ENCODE data around the gene RAD51B.

Gene RAD51B

GRCh38 chr14:68594737-68595380 is 775.3 kb downstream of the RAD51B start:
- DNase-seq (ENCODE audit: low spot score): no peak

- no peak for DNase-seq (ENCODE audit: low spot score)
These were observed 776.6 kb downstream of the RAD51B start for GRCh38 chr14:68596211-68596610.

- no peak for DNase-seq (ENCODE audit: low spot score)
These were observed 777.1 kb downstream of the RAD51B start for GRCh38 chr14:68596701-68597100.

DNA sequence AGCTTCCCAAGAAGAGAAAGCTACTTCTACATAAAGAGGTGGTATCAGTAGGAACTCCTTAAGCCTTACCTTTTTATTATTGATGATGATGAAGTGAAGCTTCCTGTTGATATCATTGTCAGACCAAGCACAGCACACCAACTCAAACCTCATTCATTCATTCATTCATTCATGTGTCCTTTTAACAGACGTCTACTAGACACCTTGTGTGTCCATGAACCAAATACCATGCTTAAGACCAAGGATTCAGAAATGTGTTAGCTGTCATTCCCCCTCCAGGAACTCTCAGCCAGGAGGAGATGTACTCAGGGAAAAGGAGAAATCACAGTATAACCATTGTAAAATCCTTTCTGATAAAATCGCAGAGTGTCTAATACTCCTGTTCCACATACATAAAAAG is 778.5 kb downstream of the RAD51B start:
- no peak for DNase-seq (ENCODE audit: low spot score)

DNA sequence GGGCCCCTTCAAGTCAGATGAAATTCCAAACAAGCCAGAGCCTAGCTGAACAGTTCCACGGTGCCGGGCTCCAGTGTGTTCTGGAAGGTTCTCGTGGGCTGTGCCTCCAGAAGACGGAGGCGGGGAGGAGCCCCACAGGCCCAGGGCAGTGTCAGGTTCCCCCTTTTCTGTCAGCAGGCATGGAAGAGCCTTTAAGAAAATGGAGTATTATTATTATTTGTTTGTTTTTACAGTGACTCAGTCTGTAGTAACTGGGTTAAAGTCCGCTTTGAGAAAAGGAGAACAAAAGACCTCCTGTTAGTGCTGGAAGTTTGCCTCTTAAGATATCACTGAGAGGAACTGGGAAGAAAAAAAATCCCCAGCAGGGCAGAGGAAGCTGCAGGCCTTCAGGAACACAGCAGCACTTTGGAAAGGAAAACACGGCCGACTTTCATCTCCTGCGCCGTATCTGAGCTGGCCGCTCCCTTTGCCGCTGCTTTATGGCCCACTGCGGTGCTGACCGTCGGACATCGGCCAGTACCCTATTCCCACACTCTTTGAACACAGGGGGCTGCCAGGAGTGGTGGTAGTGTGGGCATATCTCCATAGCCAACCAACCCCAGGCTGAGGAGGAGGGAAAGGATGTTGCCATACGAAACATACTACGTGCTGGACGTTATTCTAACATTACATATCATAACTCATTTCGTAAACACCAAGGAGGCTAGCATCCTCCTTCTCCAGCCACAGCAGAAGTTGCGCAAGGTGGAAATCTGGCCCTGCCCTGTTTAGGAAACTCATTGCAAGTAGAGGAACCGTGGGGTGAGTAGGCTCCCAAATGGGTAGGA is 779.3 kb downstream of the RAD51B start:
- DNase-seq (ENCODE audit: low spot score): no peak

DNA sequence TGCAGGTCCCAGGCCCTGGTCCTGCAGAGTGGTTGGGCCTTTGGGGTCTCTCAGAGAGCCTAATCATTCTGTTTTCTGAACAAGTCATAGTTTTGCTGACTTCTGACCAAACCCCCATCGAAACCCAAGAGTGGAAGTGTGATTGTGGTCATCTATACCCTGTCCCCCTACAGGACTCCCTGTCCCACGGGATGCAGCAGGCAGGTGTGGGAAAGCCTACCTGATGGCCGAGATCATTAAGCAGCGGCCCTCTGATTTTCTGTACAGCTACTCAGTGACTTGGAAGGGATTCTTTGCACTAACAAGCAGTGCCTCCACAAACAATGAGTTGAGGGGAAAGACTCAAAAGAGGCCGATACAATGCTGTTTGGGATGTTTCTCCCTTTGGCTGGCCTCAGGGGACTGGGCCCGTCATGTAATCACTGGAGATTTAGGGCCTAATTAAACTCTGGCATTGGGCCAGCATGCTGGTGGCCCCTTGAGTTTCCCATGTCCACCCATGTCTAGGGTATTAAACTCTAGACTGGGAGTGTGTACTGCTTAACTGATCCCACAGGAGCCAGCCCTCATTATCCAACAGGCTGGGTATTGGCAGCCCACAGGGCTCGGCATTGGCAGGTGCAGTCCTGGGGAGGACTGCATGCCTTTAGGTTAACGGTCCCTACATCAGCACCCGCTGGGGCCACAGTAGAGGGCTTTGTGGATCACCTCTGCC is 780.5 kb downstream of the RAD51B start:
- DNase-seq (ENCODE audit: low spot score): no peak

DNA sequence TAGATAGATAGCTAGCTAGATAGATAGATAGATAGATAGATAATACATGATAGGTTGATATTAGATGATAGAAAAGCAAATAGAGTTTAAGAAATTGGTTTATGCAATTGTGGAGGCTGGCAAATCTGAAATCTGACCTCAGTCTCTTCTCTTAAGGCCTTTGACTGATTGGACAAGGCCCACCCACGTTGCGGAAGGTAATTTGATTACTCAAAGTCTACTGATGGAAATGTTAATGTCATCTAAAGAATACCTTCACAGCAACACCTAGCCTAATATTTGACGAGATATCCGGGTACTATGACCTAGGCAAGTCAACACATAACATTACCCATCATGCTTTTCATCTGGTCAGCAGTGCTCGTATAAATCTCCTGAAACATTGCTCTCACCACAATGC is 782.9 kb downstream of the RAD51B start:
- no peak for DNase-seq (ENCODE audit: low spot score)

- DNase-seq (ENCODE audit: low spot score): no peak
These were observed 784.2 kb downstream of the RAD51B start for GRCh38 chr14:68603533-68604360.

GRCh38 chr14:68604361-68604730 is 784.8 kb downstream of the RAD51B start:
- no peak for DNase-seq (ENCODE audit: low spot score)

GRCh38 chr14:68604822-68605221 is 785.2 kb downstream of the RAD51B start:
- no peak for DNase-seq (ENCODE audit: low spot score)

DNA sequence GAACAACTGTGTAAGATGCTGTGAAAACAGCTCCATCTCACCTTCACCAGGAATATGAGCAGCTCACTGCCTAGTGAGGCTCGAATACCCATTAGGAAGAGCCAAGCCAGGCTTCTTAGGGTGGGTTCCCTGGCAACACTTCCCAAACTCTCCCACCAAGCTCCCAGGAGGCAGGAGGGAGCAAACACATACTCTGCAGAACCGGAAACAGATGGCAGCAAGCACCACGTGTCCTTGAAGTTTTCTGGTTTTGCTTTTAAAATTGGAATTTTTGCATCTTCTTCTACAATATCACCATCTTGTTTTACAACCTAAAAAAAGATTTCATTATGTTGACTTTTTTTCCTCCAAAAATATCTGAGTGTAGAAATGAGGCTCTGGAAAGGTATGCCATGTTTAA is 786.6 kb downstream of the RAD51B start:
- DNase-seq (ENCODE audit: low spot score): no peak

GRCh38 chr14:68606644-68607043 is 787.1 kb downstream of the RAD51B start:
- DNase-seq (ENCODE audit: low spot score): no peak

DNA sequence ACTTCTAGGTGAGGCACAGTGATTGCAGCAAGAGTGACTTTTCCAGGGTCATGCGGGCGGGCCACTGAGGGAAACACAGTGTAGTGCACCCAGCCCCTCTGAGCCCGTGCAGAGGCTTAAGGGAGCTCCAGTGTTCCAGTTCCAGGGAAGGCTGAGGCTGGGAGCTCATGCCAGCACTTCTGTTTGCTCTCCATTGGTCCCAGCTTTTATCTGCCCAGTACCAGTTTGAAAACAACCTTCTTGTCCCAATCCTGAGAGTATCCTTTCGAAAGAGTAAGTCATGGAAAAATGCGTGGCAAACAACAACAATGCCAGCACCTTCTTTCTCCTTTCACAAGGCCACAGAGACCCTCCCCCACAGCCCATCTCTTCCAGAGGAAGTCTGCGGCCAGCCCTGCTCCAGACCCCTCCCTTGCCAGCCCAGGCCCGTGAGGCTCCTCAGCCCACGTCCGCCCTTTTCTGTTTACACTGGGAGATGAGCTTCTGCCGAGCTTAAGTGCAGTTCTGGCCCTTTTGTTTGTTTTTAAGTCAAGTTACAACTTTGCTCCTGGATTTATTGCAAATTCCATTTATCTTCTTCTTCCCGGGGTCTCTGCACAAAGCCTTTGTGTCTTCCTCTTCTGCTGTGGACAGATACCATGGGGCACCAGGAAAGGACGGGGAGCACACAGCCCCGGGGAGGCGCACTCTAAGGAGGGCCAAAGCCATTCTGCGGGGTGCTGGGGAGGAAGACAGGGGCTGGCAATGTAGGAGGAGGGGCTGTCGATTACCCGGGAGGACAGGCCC is 787.7 kb downstream of the RAD51B start:
- DNase-seq (ENCODE audit: low spot score): no peak

- no peak for DNase-seq (ENCODE audit: low spot score)
These were observed 788.4 kb downstream of the RAD51B start for GRCh38 chr14:68607867-68608573.

DNA sequence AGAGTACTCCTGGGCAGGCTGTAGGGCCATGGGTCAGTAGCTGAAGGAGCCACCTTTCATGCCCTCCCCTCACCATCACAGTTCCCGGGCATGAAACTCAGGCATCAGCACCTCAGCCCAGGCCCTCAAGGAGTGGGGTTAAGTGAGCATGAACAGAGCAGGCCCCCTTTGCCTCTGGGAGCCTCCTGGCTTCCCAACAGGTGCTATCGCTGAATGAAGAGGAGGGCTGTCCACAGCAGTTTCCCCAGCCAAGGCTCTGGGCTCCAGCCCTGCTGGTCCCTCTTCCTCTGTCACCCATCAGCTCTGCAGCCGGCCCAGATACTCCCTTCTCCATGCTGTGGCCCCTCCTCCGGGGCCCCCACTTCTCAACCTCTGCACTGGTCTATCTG is 789.0 kb downstream of the RAD51B start:
- DNase-seq (ENCODE audit: low spot score): no peak

GRCh38 chr14:68609012-68609411 is 789.4 kb downstream of the RAD51B start:
- no peak for DNase-seq (ENCODE audit: low spot score)

DNA sequence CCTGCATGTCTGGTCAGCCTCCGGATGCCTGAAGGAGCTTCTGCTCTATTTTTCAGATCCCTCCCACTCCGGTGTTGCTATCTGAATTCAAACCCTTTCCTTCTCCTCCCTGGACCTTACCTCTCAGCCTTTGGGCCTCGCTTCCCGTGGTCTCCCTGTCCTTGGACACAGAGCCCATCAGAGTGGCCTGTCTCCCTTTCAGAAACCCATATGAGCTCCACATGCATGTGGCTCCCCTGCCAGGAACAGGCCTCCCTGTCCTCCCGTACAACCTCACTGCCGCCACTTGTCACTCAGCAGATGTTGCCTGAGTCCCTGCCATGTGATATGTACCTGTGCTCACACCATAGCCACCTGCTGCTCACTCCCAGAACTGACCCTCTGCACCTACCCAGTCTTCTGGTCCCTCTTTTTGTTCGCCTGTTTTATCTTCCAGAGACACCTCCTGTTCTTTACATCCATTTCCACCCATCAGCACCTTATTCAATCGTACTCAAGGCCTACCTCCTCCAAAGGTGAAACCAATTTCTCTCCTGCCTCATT is 790.7 kb downstream of the RAD51B start:
- DNase-seq (ENCODE audit: low spot score): no peak

DNA sequence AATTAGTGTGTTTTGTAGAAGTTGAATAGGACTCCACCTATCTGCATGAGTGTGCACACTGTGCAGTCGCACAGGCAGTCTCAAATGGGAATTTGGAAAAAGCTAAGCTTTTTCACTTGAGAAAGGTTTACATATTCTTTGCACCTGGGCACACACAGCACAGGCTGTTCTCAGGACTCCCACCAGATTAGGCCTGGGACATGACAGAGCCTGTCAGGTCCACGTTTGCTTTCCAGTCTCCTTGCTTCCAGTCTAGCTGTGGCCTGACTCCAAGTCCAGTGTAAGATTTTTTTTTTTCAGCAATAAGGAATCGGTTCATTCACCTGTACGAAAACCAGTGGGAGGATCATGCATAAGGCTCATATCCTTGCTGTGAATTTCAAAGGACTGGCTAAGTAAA is 792.0 kb downstream of the RAD51B start:
- no peak for DNase-seq (ENCODE audit: low spot score)

GRCh38 chr14:68612049-68612448 is 792.5 kb downstream of the RAD51B start:
- DNase-seq (ENCODE audit: low spot score): no peak

- no peak for DNase-seq (ENCODE audit: low spot score)
These were observed 796.8 kb downstream of the RAD51B start for GRCh38 chr14:68616221-68616902.

Data from CD4-positive, alpha-beta T cell treated with Interleukin-6 at 100 ng/mL for 8 hours (primary cell).